GM12864 (cell line): ENCODE data around the gene NKD2.

Source experiments
- DNase-seq: peaks from one replicate; pipeline ENCODE4 v3.0.0-alpha.2; 2011; ENCODE audit warnings: low read depth
- H3K4me3 ChIP-seq: 2 replicates; pipeline ENCODE4 v1.5.1; 2011; ENCODE audit warnings: mild to moderate bottlenecking, low read depth, low read length, control low read depth
- TF ChIP-seq, protein P1 (sequence below): IDR thresholded peaks from 2 replicates; pipeline ENCODE4 v1.5.1; 2011; ENCODE audit warnings: low read depth, mild to moderate bottlenecking, moderate library complexity, low read length, control low read depth, inconsistent platforms; ENCODE audit errors: missing control alignments

The NKD2 gene

DNA sequence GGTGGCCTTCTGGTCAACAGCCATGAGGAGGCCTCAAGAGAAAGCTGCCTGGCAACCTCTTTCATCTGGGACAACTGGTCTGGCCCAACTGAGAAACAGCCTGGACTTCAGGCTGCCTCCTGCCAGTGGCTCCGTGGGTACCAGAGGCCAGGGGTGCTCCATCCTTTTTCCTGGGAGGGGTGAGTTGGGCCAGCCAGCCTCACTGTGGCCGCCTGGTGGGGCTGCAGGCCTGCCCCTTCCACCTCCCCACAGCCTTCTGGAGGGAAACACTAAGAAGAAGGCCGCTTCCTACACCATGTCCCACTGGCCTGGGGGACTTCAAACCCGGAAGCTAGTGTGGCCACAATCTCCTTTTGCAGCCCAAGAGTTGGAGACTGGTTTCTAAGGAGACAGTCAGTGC, 13.8 kb upstream of the NKD2 start:
- H3K4me3 ChIP-seq: no peak overlapping the region
- no peak for DNase-seq
- TF ChIP-seq, protein P1, sequence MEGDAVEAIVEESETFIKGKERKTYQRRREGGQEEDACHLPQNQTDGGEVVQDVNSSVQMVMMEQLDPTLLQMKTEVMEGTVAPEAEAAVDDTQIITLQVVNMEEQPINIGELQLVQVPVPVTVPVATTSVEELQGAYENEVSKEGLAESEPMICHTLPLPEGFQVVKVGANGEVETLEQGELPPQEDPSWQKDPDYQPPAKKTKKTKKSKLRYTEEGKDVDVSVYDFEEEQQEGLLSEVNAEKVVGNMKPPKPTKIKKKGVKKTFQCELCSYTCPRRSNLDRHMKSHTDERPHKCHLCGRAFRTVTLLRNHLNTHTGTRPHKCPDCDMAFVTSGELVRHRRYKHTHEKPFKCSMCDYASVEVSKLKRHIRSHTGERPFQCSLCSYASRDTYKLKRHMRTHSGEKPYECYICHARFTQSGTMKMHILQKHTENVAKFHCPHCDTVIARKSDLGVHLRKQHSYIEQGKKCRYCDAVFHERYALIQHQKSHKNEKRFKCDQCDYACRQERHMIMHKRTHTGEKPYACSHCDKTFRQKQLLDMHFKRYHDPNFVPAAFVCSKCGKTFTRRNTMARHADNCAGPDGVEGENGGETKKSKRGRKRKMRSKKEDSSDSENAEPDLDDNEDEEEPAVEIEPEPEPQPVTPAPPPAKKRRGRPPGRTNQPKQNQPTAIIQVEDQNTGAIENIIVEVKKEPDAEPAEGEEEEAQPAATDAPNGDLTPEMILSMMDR: no peak

DNA sequence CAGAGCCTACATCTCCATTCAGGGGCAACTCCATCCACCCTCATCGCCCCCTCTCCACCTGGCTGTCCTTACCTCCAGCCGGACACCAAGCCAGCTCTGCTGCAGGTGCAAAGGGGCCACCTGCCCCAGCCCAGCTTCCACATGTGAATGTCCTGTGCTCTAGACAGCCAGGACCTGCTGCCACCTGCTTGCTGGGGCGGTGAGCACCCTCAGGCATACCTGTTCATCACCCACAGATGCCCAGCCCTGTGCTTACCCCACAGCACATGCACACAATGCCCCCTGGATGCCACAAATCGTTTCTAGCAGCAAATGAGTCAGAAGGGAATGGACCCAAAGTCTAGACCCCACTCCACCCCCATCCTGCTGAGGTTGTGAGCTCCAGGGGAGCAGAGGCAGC, 13.3 kb upstream of the NKD2 start:
- H3K4me3 ChIP-seq: no peak overlapping the region
- TF ChIP-seq, protein P1: no peak

DNA sequence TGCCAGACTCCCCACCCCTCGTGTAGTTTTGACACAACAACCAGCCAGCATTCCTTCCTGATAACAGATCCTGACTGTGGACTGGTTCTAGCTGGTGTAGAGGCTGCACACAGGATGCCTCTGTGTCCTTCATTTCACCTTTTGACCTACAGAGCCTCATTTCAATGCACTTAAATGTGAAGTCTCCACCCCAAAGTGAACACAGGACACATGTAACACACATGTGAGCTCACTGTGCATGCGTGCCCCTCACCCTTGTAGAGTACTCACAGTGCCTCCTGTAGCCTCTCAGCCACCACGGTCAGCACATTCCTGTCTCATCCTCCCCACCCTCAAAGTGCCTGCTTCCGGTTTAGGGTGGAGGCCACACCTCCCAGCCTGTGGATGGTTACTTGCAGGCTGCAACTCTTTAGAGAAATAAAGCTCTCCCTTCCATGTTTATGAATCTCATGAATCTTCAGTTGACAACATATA, 11.6 kb upstream of the NKD2 start:
- no peak overlapping the region for H3K4me3 ChIP-seq
- TF ChIP-seq, protein P1: no peak
- DNase-seq: no peak

More for the DNA sequence above, 13.3 kb upstream of the NKD2 start:
- DNase-seq: no peak

DNA sequence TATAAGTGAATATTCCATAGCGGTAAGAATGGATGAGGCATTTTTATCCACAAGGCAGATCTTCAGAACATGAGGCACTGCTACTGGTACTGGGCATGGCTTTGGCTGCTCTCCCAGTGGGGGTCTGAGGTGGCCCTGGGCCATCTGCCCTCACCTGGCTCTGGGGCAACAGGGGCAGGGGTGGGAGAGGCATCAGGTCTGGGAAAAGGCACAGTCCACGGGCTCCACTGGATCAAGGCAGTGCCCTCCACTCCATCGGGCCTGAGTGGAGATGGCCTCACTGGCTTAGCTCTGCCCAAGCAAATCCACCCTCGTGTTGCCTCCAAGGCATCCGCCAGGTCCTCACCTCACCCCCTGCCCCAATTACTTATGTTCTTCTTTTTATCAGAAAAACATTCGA, 10.9 kb upstream of the NKD2 start:
- no peak for DNase-seq
- H3K4me3 ChIP-seq: no peak overlapping the region
- TF ChIP-seq, protein P1: no peak

DNA sequence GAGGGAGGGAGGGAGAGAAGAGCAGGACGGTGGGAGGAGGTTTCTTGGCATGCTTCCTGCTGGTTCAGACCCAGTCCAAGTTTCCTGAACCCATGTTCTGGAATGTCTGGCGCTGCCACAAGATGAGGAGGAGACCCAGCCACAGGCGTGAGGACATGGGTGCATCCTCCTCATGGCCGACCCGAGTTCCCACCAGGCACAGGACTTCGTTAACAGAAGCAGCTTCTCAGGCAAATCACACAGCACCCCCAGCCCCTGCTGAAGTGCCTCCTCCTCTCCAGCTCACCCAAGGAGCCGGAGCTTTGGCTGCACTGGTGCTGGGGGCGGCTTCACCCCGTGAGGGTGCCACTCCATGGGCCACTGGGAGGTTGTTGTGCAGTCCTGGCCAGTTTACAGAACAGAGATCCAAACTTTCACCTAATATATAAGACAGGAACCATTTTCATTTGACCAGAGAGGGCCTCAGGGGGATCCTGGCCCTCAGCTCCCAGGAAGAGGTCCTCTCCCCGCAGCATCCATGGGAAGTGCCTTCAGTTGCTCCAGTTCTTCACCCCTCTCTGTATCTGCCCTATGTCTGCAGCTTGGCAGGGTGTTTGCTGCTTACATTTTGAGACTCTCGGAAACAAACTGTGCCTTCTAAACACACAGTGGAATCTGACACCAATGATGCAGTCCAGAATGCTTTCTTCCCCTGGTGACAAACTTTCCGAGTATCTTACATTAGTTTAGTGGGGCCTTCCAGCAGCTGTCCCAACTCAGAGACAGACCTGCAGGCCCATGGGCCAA, 10.2 kb upstream of the NKD2 start:
- TF ChIP-seq, protein P1: no peak
- no peak overlapping the region for H3K4me3 ChIP-seq
- DNase-seq: no peak

DNA sequence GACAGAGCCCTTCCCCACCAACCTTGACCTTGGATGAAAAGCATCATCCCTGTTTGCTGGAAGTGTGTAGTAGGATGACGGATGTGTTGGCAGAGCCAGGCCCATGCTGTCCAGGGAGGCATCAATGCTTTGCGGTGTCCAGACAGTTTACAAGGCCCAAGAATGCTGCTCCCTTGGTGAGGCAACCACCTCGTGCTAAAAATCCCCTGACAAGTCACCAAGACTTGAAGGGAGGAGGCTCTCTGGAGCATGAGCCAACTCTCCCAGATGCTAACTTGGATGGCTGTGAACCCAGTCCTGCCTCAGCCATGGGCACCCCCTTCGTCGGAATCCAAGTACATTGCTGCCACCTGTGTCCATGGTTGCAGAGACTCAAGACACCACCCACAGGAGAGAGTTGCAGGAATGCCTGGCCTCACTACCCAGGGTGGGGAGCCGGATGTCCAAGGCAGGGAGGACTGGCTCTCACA, 9.5 kb upstream of the NKD2 start:
- H3K4me3 ChIP-seq: no peak overlapping the region
- TF ChIP-seq, protein P1: no peak
- no peak for DNase-seq

DNA sequence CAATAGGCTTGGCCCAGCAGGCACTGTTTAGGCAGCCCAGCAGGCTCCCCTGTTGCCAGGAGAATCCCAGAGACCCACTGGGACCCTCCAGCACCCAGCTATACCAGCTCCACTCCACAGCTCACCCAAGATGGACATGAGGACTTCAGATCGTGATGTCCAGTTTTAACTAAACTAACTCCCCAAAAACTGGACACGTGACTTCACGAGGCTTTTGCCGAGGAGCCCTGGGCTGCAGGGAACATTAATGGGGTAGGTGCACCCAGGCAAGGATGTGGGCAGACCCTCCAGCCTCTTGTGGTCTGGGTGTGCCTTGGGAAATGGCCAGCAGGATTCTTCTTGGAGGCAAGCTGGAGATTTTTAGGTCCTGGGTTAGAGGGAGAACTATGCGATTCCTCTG, 8.9 kb upstream of the NKD2 start:
- TF ChIP-seq, protein P1: no peak
- H3K4me3 ChIP-seq: no peak overlapping the region
- DNase-seq: no peak
